Gastroesophageal sphincter (tissue), 4 donors: Measurements from ENCODE around the gene MGME1. TPM values are rescaled to one million over a fixed set of nuclear protein-coding genes. Genes with fewer than 3 reads are reported as not detected.

Experiments used
- ATAC-seq: fragments of 150-250 bp; one replicate; pipeline ENCODE4 v1.9.1; 2016; ENCODE audit warnings: mild to moderate bottlenecking, moderate library complexity
- H3K27ac ChIP-seq, 4 donors: fragments of 200-600 bp; sonication (generic) in 3 of 4; 1 replicate in 3 of 4; 2 replicates in 1 of 4; pipeline ENCODE4 v1.5.1; 2016 to 2019
- H3K27me3 ChIP-seq: fragments of 200-600 bp; sonication (generic); one replicate; pipeline ENCODE4 v1.5.1; 2019
- H3K36me3 ChIP-seq, 2 donors: fragments of 200-600 bp; sonication (generic); one replicate each; pipeline ENCODE4 v1.5.1; 2019; ENCODE audit warnings: control low read depth in 1 of 2
- H3K4me1 ChIP-seq, 3 donors: fragments of 200-600 bp; sonication (generic); 1 replicate in 2 of 3; 2 replicates in 1 of 3; pipeline ENCODE4 v1.5.1; 2016 to 2019; ENCODE audit warnings: control low read depth in 2 of 3
- H3K4me3 ChIP-seq, 2 donors: fragments of 200-600 bp; sonication (generic); one replicate each; pipeline ENCODE4 v1.5.1; 2019; ENCODE audit warnings: mild to moderate bottlenecking in 1 of 2, moderate library complexity in 1 of 2
- H3K9me3 ChIP-seq, 3 donors: fragments of 200-600 bp; sonication (generic); one replicate each; pipeline ENCODE4 v1.5.1; 2017 to 2019; ENCODE audit warnings: control low read depth in 2 of 3
- CTCF ChIP-seq, 4 experiments: fragments of 200-600 bp in 2 of 4; fragments of 450-650 bp in 2 of 4; sonication (generic) in 1 of 4; IDR thresholded peaks; one replicate each; pipeline ENCODE4 v1.5.1; 2017 to 2019; ENCODE audit warnings: antibody characterized with exemption in 4 of 4, mild to moderate bottlenecking in 2 of 4, moderate library complexity in 2 of 4
- EP300 ChIP-seq: sonication (generic); formaldehyde crosslinking; IDR thresholded peaks from one replicate; pipeline ENCODE4 v1.6.1; 2017; ENCODE audit warnings: antibody characterized with exemption, mild to moderate bottlenecking
- POLR2A ChIP-seq, 2 donors: fragments of 450-650 bp; IDR thresholded peaks; one replicate each; pipeline ENCODE4 v1.6.1; 2017; ENCODE audit warnings: antibody characterized with exemption in 2 of 2, mild to moderate bottlenecking in 2 of 2, moderate library complexity in 1 of 2
- POLR2AphosphoS5 ChIP-seq: sonication (generic); formaldehyde crosslinking; IDR thresholded peaks from one replicate; pipeline ENCODE4 v1.6.1; 2017; ENCODE audit warnings: antibody characterized with exemption
- WGBS, 2 donors: methylation state at CpG; one replicate each; pipeline ENCODE4 v1.1.5; 2018; ENCODE audit warnings: low coverage in 1 of 2; 5-methylcytosine and 5-hydroxymethylcytosine counted together
- total RNA-seq, 4 donors: library from RNA; depleted of rRNA; stranded (reverse); fragments of >200 nt; gene quantifications; one replicate each; pipeline ENCODE4 v1.1.0, GENCODE V29; 2016

Gene MGME1
- total RNA-seq, 4 donors from 2014 or later: 6.3 to 13.5 (median 9.9) TPM

GRCh38 chr20:17961587-17961940, 7.3 kb upstream of the MGME1 start:
- ATAC-seq: no peak
- 0 to 24% methylated on average over 1 of the region's 1 CpG for WGBS, 2 donors
- peak overlapping the region; percentile 65 to 83 (median 78) for H3K27ac ChIP-seq
- TF ChIP-seq POLR2A (IDR thresholded peaks at IDR 0.05) (no peak), EP300 (no peak), CTCF (IDR thresholded peaks at IDR 0.05) (no peak), POLR2AphosphoS5 (no peak)
- H3K9me3 ChIP-seq: no peaks in the 10 kb centered on the region
- H3K36me3 ChIP-seq: no peaks in the 10 kb centered on the region
- H3K4me3 ChIP-seq: no peak overlapping the region
- no peaks in the 10 kb centered on the region for H3K27me3 ChIP-seq
- H3K4me1 ChIP-seq: peaks cover 14 to 100% (median 39%) of the 10 kb centered on the region in 3 donors

GRCh38 chr20:17963114-17963897, 5.5 kb upstream of the MGME1 start:
- Histone ChIP-seq H3K4me1 (peaks cover 10 to 91% (median 33%) of the 10 kb centered on the region in 3 donors), H3K36me3 (no peaks in the 10 kb centered on the region), H3K4me3 (no peak overlapping the region), H3K27ac (peak overlapping the region in 3 of 4 donors; percentile 1 to 78 (median 77)), H3K27me3 (no peaks in the 10 kb centered on the region), H3K9me3 (no peaks in the 10 kb centered on the region)
- TF ChIP-seq POLR2AphosphoS5 (no peak), POLR2A (IDR thresholded peaks at IDR 0.05) (no peak), CTCF (IDR thresholded peaks at IDR 0.05) (no peak), EP300 (no peak)
- no peak for ATAC-seq
- WGBS, 2 donors: 87 to 88% methylated on average over 3 to 9 of the region's 9 CpGs

GRCh38 chr20:17964073-17964472, 4.7 kb upstream of the MGME1 start:
- Histone ChIP-seq H3K36me3 (no peaks in the 10 kb centered on the region), H3K27me3 (no peaks in the 10 kb centered on the region), H3K4me1 (peaks cover 6 to 83% (median 25%) of the 10 kb centered on the region in 3 donors), H3K4me3 (no peak overlapping the region), H3K9me3 (no peaks in the 10 kb centered on the region), H3K27ac (no peak overlapping the region)
- no peak for TF ChIP-seq CTCF (IDR thresholded peaks at IDR 0.05)
- TF ChIP-seq POLR2AphosphoS5: no peak
- no peak for TF ChIP-seq POLR2A (IDR thresholded peaks at IDR 0.05)
- no peak for TF ChIP-seq EP300
- 67 to 100% methylated on average over 1 of the region's 1 CpG for WGBS, 2 donors
- ATAC-seq: no peak

- Histone ChIP-seq H3K4me1 (peaks cover 4 to 81% (median 20%) of the 10 kb centered on the region in 3 donors), H3K27ac (no peak overlapping the region), H3K36me3 (no peaks in the 10 kb centered on the region), H3K4me3 (no peak overlapping the region), H3K27me3 (no peaks in the 10 kb centered on the region), H3K9me3 (no peaks in the 10 kb centered on the region)
- no peak for ATAC-seq
- WGBS, 2 donors: 74 to 85% methylated on average over 3 of the region's 3 CpGs
- TF ChIP-seq EP300: no peak
- no peak for TF ChIP-seq POLR2AphosphoS5
- no peak for TF ChIP-seq POLR2A (IDR thresholded peaks at IDR 0.05)
These were observed 4.2 kb upstream of the MGME1 start for GRCh38 chr20:17964632-17965031.

GRCh38 chr20:17965042-17965697, 3.6 kb upstream of the MGME1 start:
- Histone ChIP-seq H3K9me3 (no peaks in the 10 kb centered on the region), H3K27me3 (no peaks in the 10 kb centered on the region), H3K4me1 (peaks cover 4 to 81% (median 15%) of the 10 kb centered on the region in 3 donors), H3K4me3 (no peak overlapping the region), H3K27ac (peak overlapping the region in 3 of 4 donors; percentile 28 to 98 (median 95)), H3K36me3 (no peaks in the 10 kb centered on the region)
- 48 to 73% methylated on average over 6 to 9 of the region's 9 CpGs for WGBS, 2 donors
- no peak for ATAC-seq
- TF ChIP-seq POLR2AphosphoS5 (no peak), EP300 (no peak), POLR2A (IDR thresholded peaks at IDR 0.05) (no peak), CTCF (IDR thresholded peaks at IDR 0.05) (no peak)
